ENCODE data around the gene NOX5.

Gene NOX5

DNA sequence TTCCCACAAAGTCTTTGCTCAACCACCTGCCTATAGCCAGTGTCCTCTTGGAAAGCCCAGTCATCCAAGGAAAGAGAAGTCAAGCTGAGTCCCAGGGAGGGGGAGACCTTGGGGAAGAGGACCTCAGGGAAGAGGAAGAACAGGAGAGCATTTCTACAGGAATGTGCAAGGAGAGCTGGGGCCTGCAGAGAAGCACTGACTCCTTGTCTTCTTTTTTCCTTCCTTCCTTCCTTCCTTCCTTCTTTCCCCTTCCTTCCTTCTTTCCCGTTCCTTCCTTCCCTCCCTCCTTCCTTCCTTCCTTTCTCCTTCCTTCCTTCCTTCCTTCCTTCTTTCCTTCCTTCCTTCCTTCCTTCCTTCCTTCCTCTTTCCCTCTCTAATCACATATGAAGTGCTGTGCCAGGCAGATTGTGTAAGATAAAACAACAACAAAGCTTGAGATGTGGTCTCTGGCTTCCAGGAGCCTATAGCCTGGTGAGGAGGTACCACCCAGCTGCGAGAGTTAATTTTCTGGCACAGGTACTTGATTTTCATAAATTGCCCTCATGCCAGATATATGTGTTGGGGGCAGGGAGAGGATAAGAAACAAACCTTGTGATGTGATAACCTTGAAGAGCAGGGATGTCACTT is 70.0 kb downstream of the NOX5 start:
- H3K4me1 Mint-ChIP-seq: peaks cover 85% of the 10 kb centered on the region
- DNase-seq: no peak
- TF ChIP-seq, protein P1, sequence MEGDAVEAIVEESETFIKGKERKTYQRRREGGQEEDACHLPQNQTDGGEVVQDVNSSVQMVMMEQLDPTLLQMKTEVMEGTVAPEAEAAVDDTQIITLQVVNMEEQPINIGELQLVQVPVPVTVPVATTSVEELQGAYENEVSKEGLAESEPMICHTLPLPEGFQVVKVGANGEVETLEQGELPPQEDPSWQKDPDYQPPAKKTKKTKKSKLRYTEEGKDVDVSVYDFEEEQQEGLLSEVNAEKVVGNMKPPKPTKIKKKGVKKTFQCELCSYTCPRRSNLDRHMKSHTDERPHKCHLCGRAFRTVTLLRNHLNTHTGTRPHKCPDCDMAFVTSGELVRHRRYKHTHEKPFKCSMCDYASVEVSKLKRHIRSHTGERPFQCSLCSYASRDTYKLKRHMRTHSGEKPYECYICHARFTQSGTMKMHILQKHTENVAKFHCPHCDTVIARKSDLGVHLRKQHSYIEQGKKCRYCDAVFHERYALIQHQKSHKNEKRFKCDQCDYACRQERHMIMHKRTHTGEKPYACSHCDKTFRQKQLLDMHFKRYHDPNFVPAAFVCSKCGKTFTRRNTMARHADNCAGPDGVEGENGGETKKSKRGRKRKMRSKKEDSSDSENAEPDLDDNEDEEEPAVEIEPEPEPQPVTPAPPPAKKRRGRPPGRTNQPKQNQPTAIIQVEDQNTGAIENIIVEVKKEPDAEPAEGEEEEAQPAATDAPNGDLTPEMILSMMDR (IDR thresholded peaks at IDR 0.05): no peak
- H3K9me3 Mint-ChIP-seq: peaks cover 6% of the 10 kb centered on the region
- H3K4me3 Mint-ChIP-seq: no peak overlapping the region
- no peaks in the 10 kb centered on the region for H3K36me3 Mint-ChIP-seq (ENCODE audit: low read depth)
- no peak overlapping the region for H3K27ac Mint-ChIP-seq
- H3K27me3 Mint-ChIP-seq (ENCODE audit: low read depth, poor library complexity): peaks cover 95% of the 10 kb centered on the region

DNA sequence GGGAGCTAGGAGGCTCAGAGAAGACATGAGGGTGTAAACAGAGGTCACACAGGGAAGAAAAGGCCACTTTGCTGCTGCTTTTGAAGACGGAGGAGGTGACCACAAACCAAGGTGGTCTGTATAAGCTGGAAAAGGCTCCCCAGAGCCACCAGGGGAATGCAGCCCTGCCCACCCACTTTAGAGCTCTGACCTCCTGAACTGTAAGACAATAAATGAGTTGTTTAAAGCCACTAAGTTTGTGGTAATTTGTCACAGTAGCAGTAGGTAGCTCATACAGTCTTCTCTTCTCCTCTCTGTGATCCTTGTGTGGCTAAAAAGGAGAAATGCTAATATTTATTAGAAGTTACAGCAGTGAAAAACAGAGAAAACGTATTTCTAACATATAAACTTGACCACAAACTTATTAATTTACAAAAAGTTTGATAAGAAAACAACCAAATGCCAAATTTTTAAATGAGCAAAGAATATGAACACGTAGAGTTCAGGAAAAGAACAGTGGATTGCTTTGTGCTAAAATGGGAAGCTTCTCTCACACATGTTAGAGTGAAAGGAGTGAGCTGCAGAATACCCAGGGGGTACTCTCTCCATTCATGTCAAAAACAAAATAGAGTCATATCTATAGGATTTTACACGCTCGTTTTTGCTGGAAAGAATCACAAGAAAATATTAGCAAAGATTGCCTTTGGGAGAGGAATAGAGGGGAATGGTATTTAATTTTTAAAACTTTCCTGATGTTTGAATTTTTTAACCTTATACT is 71.0 kb downstream of the NOX5 start:
- peaks cover 90% of the 10 kb centered on the region for H3K4me1 Mint-ChIP-seq
- H3K4me3 Mint-ChIP-seq: no peak overlapping the region
- TF ChIP-seq, protein P1 (IDR thresholded peaks at IDR 0.05): no peak
- H3K36me3 Mint-ChIP-seq (ENCODE audit: low read depth): no peaks in the 10 kb centered on the region
- peaks cover 6% of the 10 kb centered on the region for H3K9me3 Mint-ChIP-seq
- no peak for DNase-seq
- no peak overlapping the region for H3K27ac Mint-ChIP-seq
- peaks cover 97% of the 10 kb centered on the region for H3K27me3 Mint-ChIP-seq (ENCODE audit: low read depth, poor library complexity)

DNA sequence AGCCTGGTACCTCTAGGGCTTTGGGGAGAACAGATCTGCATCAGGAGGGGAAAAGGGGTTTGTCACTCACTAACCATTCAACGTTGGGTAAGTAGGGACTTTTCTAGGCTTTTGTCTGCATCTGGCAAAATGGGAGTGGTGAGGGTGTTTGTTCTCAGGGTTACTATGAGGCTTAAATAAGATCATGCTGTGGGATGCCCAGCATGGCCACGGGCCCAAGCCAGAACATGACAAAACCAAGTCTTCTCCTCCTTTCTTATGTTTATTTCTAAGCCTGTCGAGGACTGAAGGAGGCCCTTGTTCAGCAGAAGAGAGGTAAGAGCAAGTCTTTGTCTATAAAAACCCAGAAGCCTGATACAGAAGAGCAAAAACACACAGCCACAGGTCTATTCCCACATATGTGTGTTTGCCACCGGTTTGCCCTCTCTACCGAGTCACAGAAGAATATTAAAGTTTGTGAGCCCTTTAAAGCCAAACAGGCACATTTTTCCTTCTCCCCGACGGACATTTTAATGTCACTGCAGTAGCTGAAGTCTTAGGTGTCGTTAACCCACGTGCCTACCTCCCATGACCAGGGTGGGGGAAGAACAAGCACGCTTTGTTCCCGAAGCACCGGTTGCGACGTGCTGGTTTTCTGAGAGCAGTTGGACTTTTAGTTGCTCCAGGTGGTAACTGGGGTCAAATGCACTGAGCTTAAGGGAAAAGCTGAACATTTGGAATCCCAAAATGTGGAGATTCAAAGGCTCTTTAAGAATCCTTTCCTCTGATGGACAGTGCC is 72.1 kb downstream of the NOX5 start:
- H3K4me1 Mint-ChIP-seq: peaks cover 84% of the 10 kb centered on the region
- TF ChIP-seq, protein P1 (IDR thresholded peaks at IDR 0.05): no peak
- H3K27ac Mint-ChIP-seq: no peak overlapping the region
- H3K36me3 Mint-ChIP-seq (ENCODE audit: low read depth): no peaks in the 10 kb centered on the region
- H3K27me3 Mint-ChIP-seq (ENCODE audit: low read depth, poor library complexity): peaks cover 98% of the 10 kb centered on the region
- DNase-seq: no peak
- H3K9me3 Mint-ChIP-seq: peaks cover 6% of the 10 kb centered on the region
- no peak overlapping the region for H3K4me3 Mint-ChIP-seq

DNA sequence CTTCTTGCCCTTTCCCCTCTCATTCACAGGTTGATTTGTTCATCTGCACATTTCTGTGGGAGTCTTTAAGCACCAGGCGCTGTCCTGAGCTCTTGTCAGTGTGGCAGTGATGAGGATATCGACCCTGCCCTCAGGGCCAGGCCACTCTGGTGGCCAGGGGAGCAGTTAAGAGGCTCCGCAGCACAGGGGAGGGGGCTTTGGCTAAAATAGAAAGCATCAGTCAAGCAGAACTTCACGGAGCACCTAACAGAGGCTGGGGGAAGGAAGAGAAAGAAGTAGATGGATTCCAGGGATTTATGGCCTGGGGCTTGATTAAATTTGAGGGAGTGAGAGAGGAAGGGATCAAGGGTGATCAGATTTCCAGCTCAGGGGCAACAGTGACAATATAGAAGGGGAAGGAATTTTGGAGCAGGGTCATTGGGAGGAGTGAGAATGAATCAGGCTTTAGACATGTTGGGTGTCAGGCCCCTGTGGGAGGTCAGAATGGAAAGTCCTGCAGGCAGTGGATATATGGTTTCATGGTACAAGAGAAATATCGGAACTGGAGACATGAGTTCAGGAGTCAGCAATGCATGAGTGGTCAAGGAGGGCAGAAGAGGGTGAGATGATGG is 73.0 kb downstream of the NOX5 start:
- H3K4me1 Mint-ChIP-seq: peaks cover 77% of the 10 kb centered on the region
- peaks cover 6% of the 10 kb centered on the region for H3K9me3 Mint-ChIP-seq
- H3K27me3 Mint-ChIP-seq (ENCODE audit: low read depth, poor library complexity): peaks cover 98% of the 10 kb centered on the region
- peak overlapping the region; percentile 1 for H3K4me3 Mint-ChIP-seq
- TF ChIP-seq, protein P1 (IDR thresholded peaks at IDR 0.05): no peak
- peak overlapping the region; percentile 56 for H3K27ac Mint-ChIP-seq
- no peak for DNase-seq
- H3K36me3 Mint-ChIP-seq (ENCODE audit: low read depth): no peaks in the 10 kb centered on the region

DNA sequence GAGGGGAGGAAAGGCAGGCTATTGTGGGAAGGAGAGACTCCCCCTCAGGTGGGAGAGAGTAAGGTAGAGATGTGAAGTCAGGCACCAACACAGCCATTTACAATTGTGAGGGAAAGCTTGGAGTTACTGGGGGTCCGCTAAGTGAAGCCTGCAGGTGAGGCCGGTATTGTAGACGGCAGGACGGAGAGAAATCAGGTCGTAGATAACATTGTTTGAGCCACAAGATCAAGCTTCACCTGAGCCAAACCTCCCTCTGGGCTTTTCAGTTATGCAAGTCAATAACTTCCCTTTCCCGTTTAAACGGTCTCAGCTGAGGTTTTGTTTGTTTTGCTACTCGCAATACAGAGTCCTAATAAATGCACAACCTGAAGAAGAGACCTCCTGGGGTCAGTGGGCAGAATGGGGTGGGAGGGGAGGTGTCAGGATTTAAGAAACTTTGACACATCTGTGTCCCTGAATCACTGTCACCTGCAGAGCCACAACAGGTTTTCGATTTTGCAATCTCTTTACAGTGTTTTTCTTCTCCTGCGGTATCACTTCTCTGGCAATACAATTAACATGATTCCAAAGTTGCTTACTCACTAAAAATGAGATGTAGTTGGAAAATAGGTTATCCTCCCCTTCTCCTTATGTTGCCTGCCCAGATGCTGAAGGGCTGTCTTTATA is 73.9 kb downstream of the NOX5 start:
- Mint-ChIP-seq H3K27ac (no peak overlapping the region), H3K36me3 (ENCODE audit: low read depth) (no peaks in the 10 kb centered on the region), H3K27me3 (ENCODE audit: low read depth, poor library complexity) (peaks cover 96% of the 10 kb centered on the region), H3K4me3 (no peak overlapping the region), H3K4me1 (peaks cover 75% of the 10 kb centered on the region), H3K9me3 (peaks cover 6% of the 10 kb centered on the region)
- no peak for DNase-seq
- TF ChIP-seq, protein P1 (IDR thresholded peaks at IDR 0.05): no peak

All from nephron progenitor cell (in vitro differentiated cells).